ENCODE measurements around the gene DIPK1A.

DNA sequence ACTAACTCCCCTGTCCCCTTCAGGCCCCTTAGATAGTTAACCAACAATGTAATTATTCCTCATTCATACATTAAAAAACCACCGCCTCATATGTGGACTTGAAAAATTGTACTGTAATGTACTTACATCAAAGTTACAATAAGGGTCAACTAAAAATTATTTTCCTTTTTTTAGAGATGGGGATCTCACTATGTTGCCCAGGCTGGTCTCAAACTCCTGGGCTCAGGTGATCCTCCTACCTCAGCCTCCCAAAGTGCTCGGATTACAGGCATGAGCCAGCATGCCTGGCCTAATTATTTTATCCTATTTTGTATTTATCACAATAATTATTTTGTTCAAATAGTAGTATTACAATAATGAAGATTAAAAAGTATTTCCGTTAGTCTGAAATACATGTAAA is 116.8 kb downstream of the DIPK1A start:
- no peak for TF ChIP-seq E2F6 (IDR thresholded peaks at IDR 0.05; ENCODE audit: borderline replicate concordance, low read depth)
- no peak for TF ChIP-seq RFX5 (IDR thresholded peaks at IDR 0.05)
- TF ChIP-seq CTCF (IDR thresholded peaks at IDR 0.05) = no peak
